DOHH2 (cell line): Measurements from ENCODE around the gene ELL2.

Experiments
- H3F3A ChIP-seq: fragments of 200-600 bp; sonication (generic), shearing (Covaris generic); 2 replicates; pipeline ENCODE4 v1.6.0; 2016; ENCODE audit warnings: antibody characterized with exemption, mild to moderate bottlenecking; ENCODE audit not compliant: control insufficient read depth, insufficient read depth
- H3K27ac ChIP-seq: fragments of 200-600 bp; sonication (generic); 2 replicates; pipeline ENCODE4 v1.5.1; 2014; ENCODE audit warnings: low read depth, mild to moderate bottlenecking, low read length, moderate library complexity
- H3K27me3 ChIP-seq: fragments of 200-600 bp; sonication (generic); 2 replicates; pipeline ENCODE4 v1.6.1; 2014; ENCODE audit warnings: mild to moderate bottlenecking, low read length, mixed read lengths; ENCODE audit not compliant: control insufficient read depth
- H3K36me3 ChIP-seq: fragments of 200-600 bp; sonication (generic); 2 replicates; pipeline ENCODE4 v1.6.1; 2014; ENCODE audit warnings: mild to moderate bottlenecking, low read length, moderate library complexity, mixed read lengths; ENCODE audit not compliant: control insufficient read depth
- H3K4me1 ChIP-seq: fragments of 200-600 bp; sonication (generic); 2 replicates; pipeline ENCODE4 v1.6.1; 2014; ENCODE audit warnings: mild to moderate bottlenecking, low read length, mixed read lengths; ENCODE audit not compliant: control insufficient read depth
- H3K4me2 ChIP-seq: fragments of 200-600 bp; sonication (generic); 2 replicates; pipeline ENCODE4 v1.6.0; 2014; ENCODE audit warnings: mild to moderate bottlenecking, low read length, moderate library complexity
- H3K4me3 ChIP-seq: fragments of 200-600 bp; sonication (generic); 2 replicates; pipeline ENCODE4 v1.5.1; 2014; ENCODE audit warnings: mild to moderate bottlenecking, low read length, mixed read lengths
- H3K79me2 ChIP-seq: fragments of 200-600 bp; sonication (generic); 2 replicates; pipeline ENCODE4 v1.6.1; 2014; ENCODE audit warnings: mild to moderate bottlenecking, low read length, mixed read lengths; ENCODE audit not compliant: control insufficient read depth
- H3K9me2 ChIP-seq: fragments of 200-600 bp; sonication (generic); replicated peaks from 2 replicates; pipeline ENCODE4 v1.6.1; 2014; ENCODE audit warnings: mild to moderate bottlenecking, low read length, mixed read lengths; ENCODE audit not compliant: control insufficient read depth
- H3K9me3 ChIP-seq: fragments of 200-600 bp; sonication (generic); 2 replicates; pipeline ENCODE4 v1.6.1; 2014; ENCODE audit warnings: antibody characterized with exemption, low read length, mixed read lengths; ENCODE audit not compliant: control insufficient read depth, insufficient read depth
- H4K20me1 ChIP-seq: fragments of 200-600 bp; sonication (generic); 2 replicates; pipeline ENCODE4 v1.6.0; 2014; ENCODE audit warnings: low read depth, mild to moderate bottlenecking, antibody characterized with exemption, low read length, moderate library complexity; ENCODE audit not compliant: control insufficient read depth, insufficient read depth
- CTCF ChIP-seq: fragments of 200-600 bp; sonication (generic); IDR thresholded peaks from one replicate; pipeline ENCODE4 v1.5.1; 2014; ENCODE audit warnings: antibody characterized with exemption, mild to moderate bottlenecking, low read depth, low read length; ENCODE audit not compliant: poor library complexity, severe bottlenecking
- EZH2phosphoT487 ChIP-seq: fragments of 200-600 bp; sonication (generic); IDR thresholded peaks from 2 replicates; pipeline ENCODE4 v1.6.1; 2017; ENCODE audit warnings: borderline replicate concordance, mild to moderate bottlenecking, antibody characterized with exemption, low read length, moderate library complexity, mixed read lengths

Gene ELL2

DNA sequence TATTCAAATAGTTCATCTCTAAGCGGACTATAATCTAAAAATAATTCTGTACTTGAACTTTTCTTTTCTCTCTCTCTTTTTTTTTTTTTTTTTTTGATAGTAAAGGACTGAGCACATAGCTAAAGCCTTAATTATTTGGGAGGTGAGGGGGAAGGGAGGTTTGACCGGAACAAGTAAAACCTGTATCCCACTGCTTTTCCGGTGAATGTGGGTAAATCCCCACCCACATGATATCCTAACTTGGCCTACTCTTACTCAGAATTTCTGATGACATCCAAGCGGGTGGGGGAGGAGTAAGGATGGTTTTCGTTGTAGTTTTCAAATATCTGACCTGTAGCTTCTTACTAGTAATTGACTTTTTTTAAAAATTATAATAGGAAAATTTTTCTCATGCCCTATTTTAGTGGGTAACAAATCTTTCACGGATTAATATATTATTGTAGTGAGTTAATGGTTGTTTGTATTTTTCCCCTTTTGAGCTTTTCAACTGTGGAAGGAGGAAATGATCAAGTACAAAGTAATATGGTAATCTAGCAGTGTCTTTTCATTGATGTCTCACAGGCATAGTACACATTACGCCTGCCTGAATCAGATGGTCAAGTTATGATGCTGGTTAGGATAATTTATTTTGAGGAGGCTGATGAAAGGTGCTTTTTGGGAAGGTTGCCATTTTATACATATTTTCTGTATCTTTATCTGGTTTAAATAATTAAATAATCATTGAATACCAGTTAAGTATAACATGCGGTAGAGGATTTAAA is 2.2 kb upstream of the ELL2 start:
- no peaks in the 10 kb centered on the region for H3K9me2 ChIP-seq
- peaks cover 38% of the 10 kb centered on the region for H3K27me3 ChIP-seq
- H3K79me2 ChIP-seq, result no peaks in the 10 kb centered on the region
- no peak overlapping the region for H3K27ac ChIP-seq
- TF ChIP-seq EZH2phosphoT487, result no peak
- TF ChIP-seq CTCF, result no peak
- no peaks in the 10 kb centered on the region for H3K36me3 ChIP-seq
- no peak overlapping the region for H3K4me3 ChIP-seq
- no peaks in the 10 kb centered on the region for H3K9me3 ChIP-seq
- peaks cover 11% of the 10 kb centered on the region for H3K4me1 ChIP-seq
- no peaks in the 10 kb centered on the region for H3F3A ChIP-seq
- no peak overlapping the region for H3K4me2 ChIP-seq
- no peaks in the 10 kb centered on the region for H4K20me1 ChIP-seq

GRCh38 chr5:95962785-95963184 is 1.1 kb upstream of the ELL2 start:
- Histone ChIP-seq H3K27ac (no peak overlapping the region), H3F3A (no peaks in the 10 kb centered on the region), H3K4me3 (no peak overlapping the region), H4K20me1 (no peaks in the 10 kb centered on the region), H3K27me3 (peaks cover 46% of the 10 kb centered on the region), H3K36me3 (no peaks in the 10 kb centered on the region), H3K4me2 (no peak overlapping the region), H3K79me2 (no peaks in the 10 kb centered on the region), H3K4me1 (peaks cover 11% of the 10 kb centered on the region), H3K9me3 (no peaks in the 10 kb centered on the region), H3K9me2 (no peaks in the 10 kb centered on the region)
- TF ChIP-seq EZH2phosphoT487, result no peak
- no peak for TF ChIP-seq CTCF

- Histone ChIP-seq H3K27me3 (peaks cover 46% of the 10 kb centered on the region), H3K27ac (no peak overlapping the region), H4K20me1 (no peaks in the 10 kb centered on the region), H3K36me3 (no peaks in the 10 kb centered on the region), H3K9me2 (no peaks in the 10 kb centered on the region), H3K9me3 (no peaks in the 10 kb centered on the region), H3K4me2 (peak overlapping the region; percentile 79; the same call in 1 of the 2 replicates), H3K79me2 (no peaks in the 10 kb centered on the region), H3K4me3 (no peak overlapping the region), H3F3A (no peaks in the 10 kb centered on the region), H3K4me1 (peaks cover 11% of the 10 kb centered on the region)
- TF ChIP-seq CTCF (no peak), EZH2phosphoT487 (no peak)
Observed at GRCh38 chr5:95962475-95962773, 773 bp upstream of the ELL2 start.
